A549 (cell line): ENCODE results near the gene SLC43A1. TPM values are rescaled to one million over a fixed set of nuclear protein-coding genes. Genes with fewer than 3 reads are reported as not detected.

ENCODE experiments used
- ATAC-seq, 2 experiments: fragments of 200-7000 bp in 1 of 2; fragments of >200 bp in 1 of 2; cut with Nextera tagmentation in 1 of 2; cut with Tn5 transposase in 1 of 2; 3 replicates each; pipeline versions ENCODE4 v1.8.0 to v1.9.1; 2018 to 2020; ENCODE audit warnings: mild to moderate bottlenecking in 1 of 2, moderate library complexity in 1 of 2
- CTCF ChIA-PET: fragments of 300-600 bp; sonication (Branson Sonifier 250); formaldehyde crosslinking; extraction: SDS; loops from one replicate; lab custom pipeline; 2021; ENCODE audit warnings: antibody characterized with exemption, inconsistent platforms; lab: Yijun Ruan, JAX
- POLR2A ChIA-PET: fragments of 350-600 bp; formaldehyde crosslinking; extraction: SDS; loops from one replicate; lab custom pipeline; 2021; ENCODE audit warnings: antibody characterized with exemption, inconsistent platforms; lab: Yijun Ruan, JAX
- DNase-seq, 2 experiments: peaks; one replicate each; pipeline versions ENCODE4 v3.0.0 to v3.0.0-alpha.2; 2011 to 2016; ENCODE audit warnings: low read depth in 1 of 2, low spot score in 1 of 2
- FAIRE-seq: peaks from 2 replicates; lab custom pipeline; 2011; peaks lifted over from hg19 to GRCh38; lab: Jason Lieb, UNC
- H3K27ac ChIP-seq, 2 experiments: fragments of >200 bp; sonication (Bioruptor Twin); formaldehyde crosslinking; 3 replicates each; pipeline ENCODE4 v1.5.1; 2016 to 2017
- H3K4me1 ChIP-seq: fragments of >200 bp; sonication (Bioruptor Twin); formaldehyde crosslinking; 3 replicates; pipeline ENCODE4 v1.6.1; 2016
- H3K4me2 ChIP-seq: fragments of >200 bp; sonication (Bioruptor Twin); formaldehyde crosslinking; 3 replicates; pipeline ENCODE4 v1.6.1; 2016
- H3K4me3 ChIP-seq: fragments of >200 bp; sonication (Bioruptor Twin); formaldehyde crosslinking; 3 replicates; pipeline ENCODE4 v1.5.1; 2016
- H3K9me3 ChIP-seq: fragments of >200 bp; sonication (Bioruptor Twin); formaldehyde crosslinking; 3 replicates; pipeline ENCODE4 v1.6.1; 2016
- CBX2 ChIP-seq: fragments of 200-600 bp; sonication (generic); IDR thresholded peaks from 2 replicates; pipeline ENCODE4 v1.6.1; 2016; ENCODE audit warnings: low read depth, mild to moderate bottlenecking, borderline replicate concordance
- CBX8 ChIP-seq: fragments of 200-600 bp; sonication (generic); IDR thresholded peaks from 2 replicates; pipeline ENCODE4 v1.6.1; 2016
- CEBPB ChIP-seq, 2 experiments: fragments of >200 bp in 1 of 2; sonication (Bioruptor Twin) in 1 of 2; formaldehyde crosslinking in 1 of 2; IDR thresholded peaks; 2 replicates each; pipeline ENCODE4 v1.6.1; 2012 to 2016
- CHD2 ChIP-seq: fragments of 150-350 bp; IDR thresholded peaks from 2 replicates; pipeline ENCODE4 v1.6.1; 2014; ENCODE audit warnings: low read length; ENCODE audit not compliant: partially characterized antibody
- EHF ChIP-seq: fragments of 250-450 bp; sonication (Bioruptor Pico); IDR thresholded peaks from 2 replicates; pipeline ENCODE4 v1.5.0; 2020; ENCODE audit warnings: mild to moderate bottlenecking
- EHMT2 ChIP-seq: fragments of 200-600 bp; sonication (generic); IDR thresholded peaks from 2 replicates; pipeline ENCODE4 v1.6.1; 2016; ENCODE audit warnings: antibody characterized with exemption, low read depth, mild to moderate bottlenecking, moderate library complexity
- EP300 ChIP-seq, 2 experiments: fragments of >200 bp; sonication (Bioruptor Twin); formaldehyde crosslinking; IDR thresholded peaks; 2 replicates in 1 of 2; 3 replicates in 1 of 2; pipeline ENCODE4 v1.6.1; 2016 to 2017
- ESRRA ChIP-seq: fragments of 150-350 bp; IDR thresholded peaks from 2 replicates; pipeline ENCODE4 v1.6.1; 2014; ENCODE audit warnings: mild to moderate bottlenecking, low read length, borderline replicate concordance
- FOSL2 ChIP-seq, 2 experiments: fragments of 450-650 bp in 1 of 2; fragments of >200 bp in 1 of 2; sonication (Bioruptor Twin) in 1 of 2; formaldehyde crosslinking; IDR thresholded peaks; 2 replicates each; pipeline versions ENCODE4 v1.5.0 to v1.6.1; 2016 to 2020; ENCODE audit warnings: mild to moderate bottlenecking in 1 of 2, moderate library complexity in 1 of 2
- GATA3 ChIP-seq: IDR thresholded peaks from 2 replicates; pipeline ENCODE4 v1.6.1; 2012; ENCODE audit warnings: borderline replicate concordance
- HDAC2 ChIP-seq: fragments of 200-600 bp; sonication (generic); IDR thresholded peaks from 2 replicates; pipeline ENCODE4 v1.6.1; 2016
- HOXA7 ChIP-seq: fragments of 250-450 bp; sonication (Bioruptor Pico); IDR thresholded peaks from 2 replicates; pipeline ENCODE4 v1.5.0; 2020; ENCODE audit warnings: mild to moderate bottlenecking, moderate library complexity
- JUN ChIP-seq, 2 experiments: fragments of >200 bp; sonication (Bioruptor Twin); formaldehyde crosslinking; IDR thresholded peaks; 2 replicates in 1 of 2; 3 replicates in 1 of 2; pipeline ENCODE4 v1.6.1; 2016 to 2017
- KDM1A ChIP-seq: fragments of 200-600 bp; sonication (generic); IDR thresholded peaks from 2 replicates; pipeline ENCODE4 v1.6.1; 2016; ENCODE audit warnings: low read depth, mild to moderate bottlenecking
- KDM5A ChIP-seq: fragments of 200-600 bp; sonication (generic); IDR thresholded peaks from 2 replicates; pipeline ENCODE4 v1.6.1; 2016; ENCODE audit warnings: antibody characterized with exemption, mild to moderate bottlenecking
- MAFK ChIP-seq: fragments of 450-650 bp; IDR thresholded peaks from 2 replicates; pipeline ENCODE4 v1.6.1; 2014; ENCODE audit not compliant: partially characterized antibody
- NR3C1 ChIP-seq: fragments of >200 bp; sonication (Bioruptor Twin); formaldehyde crosslinking; IDR thresholded peaks from 3 replicates; pipeline ENCODE4 v1.6.1; 2017
- POLR2A ChIP-seq: IDR thresholded peaks from 2 replicates; pipeline ENCODE4 v1.6.1; 2012; ENCODE audit warnings: mild to moderate bottlenecking, low read length
- RAD21 ChIP-seq, 2 experiments: fragments of >200 bp in 1 of 2; sonication (Bioruptor Twin) in 1 of 2; formaldehyde crosslinking in 1 of 2; IDR thresholded peaks in 1 of 2; conservative IDR thresholded peaks in 1 of 2; 2 replicates in 1 of 2; 3 replicates in 1 of 2; pipeline ENCODE4 v1.6.1; 2012 to 2018; ENCODE audit warnings: inconsistent platforms in 1 of 2
- RARB ChIP-seq: fragments of 250-450 bp; sonication (Bioruptor Pico); IDR thresholded peaks from 2 replicates; pipeline ENCODE4 v1.8.0; 2021; ENCODE audit warnings: mild to moderate bottlenecking, moderate library complexity
- RCOR1 ChIP-seq: fragments of 150-350 bp; IDR thresholded peaks from 2 replicates; pipeline ENCODE4 v1.6.1; 2014; ENCODE audit warnings: antibody characterized with exemption, low read length, low read depth
- RNF2 ChIP-seq: fragments of 200-600 bp; sonication (generic); IDR thresholded peaks from 2 replicates; pipeline ENCODE4 v1.6.1; 2016; ENCODE audit warnings: low read depth, mild to moderate bottlenecking, antibody characterized with exemption, moderate library complexity, borderline replicate concordance
- SMC3 ChIP-seq: fragments of >200 bp; sonication (Bioruptor Twin); formaldehyde crosslinking; IDR thresholded peaks from 3 replicates; pipeline ENCODE4 v1.6.1; 2018; ENCODE audit warnings: inconsistent platforms
- TFCP2L1 ChIP-seq: fragments of 250-450 bp; sonication (Bioruptor Pico); IDR thresholded peaks from 2 replicates; pipeline ENCODE4 v1.5.0; 2021; ENCODE audit warnings: mild to moderate bottlenecking
- TP53 ChIP-seq: fragments of 250-450 bp; sonication (Bioruptor Pico); IDR thresholded peaks from 2 replicates; pipeline ENCODE4 v1.5.0; 2021; ENCODE audit warnings: mild to moderate bottlenecking, moderate library complexity
- ZFP36 ChIP-seq: fragments of 450-650 bp; IDR thresholded peaks from 2 replicates; pipeline ENCODE4 v1.6.1; 2014; ENCODE audit warnings: borderline replicate concordance; ENCODE audit not compliant: partially characterized antibody
- ZNF302 ChIP-seq: fragments of 250-450 bp; sonication (Bioruptor Pico); IDR thresholded peaks from 2 replicates; pipeline ENCODE4 v1.9.0; 2021; ENCODE audit warnings: inconsistent platforms, mild to moderate bottlenecking, moderate library complexity
- ZSCAN20 ChIP-seq: fragments of 250-450 bp; sonication (Bioruptor Pico); IDR thresholded peaks from 2 replicates; pipeline ENCODE4 v1.8.0; 2022; ENCODE audit warnings: mild to moderate bottlenecking, moderate library complexity
- WGBS: methylation state at CpG from one replicate; pipeline ENCODE4 v1.1.6; 2017; ENCODE audit errors: missing lambda C conversion rate; 5-methylcytosine and 5-hydroxymethylcytosine counted together
- polyA plus RNA-seq, 4 experiments: library from polyadenylated mRNA; depleted of rRNA in 3 of 4; stranded (reverse); fragments of >200 nt; fragmentation: RNase III in 1 of 4; extraction: RNeasy Plus Mini Kit Qiagen cat#74134 plus additional on column Dnase treatment in 1 of 4; gene quantifications; 2 replicates in 3 of 4; 3 replicates in 1 of 4; pipeline ENCODE4 v1.2.3, GENCODE V29; 2011 to 2017
- TF ChIP-seq, protein P1 (sequence below): fragments of 450-650 bp; IDR thresholded peaks from 2 replicates; pipeline ENCODE4 v1.6.1; 2014; ENCODE audit warnings: antibody characterized with exemption
- TF ChIP-seq, protein P2 (sequence below): fragments of 150-350 bp; IDR thresholded peaks from 2 replicates; pipeline ENCODE4 v1.6.1; 2014; ENCODE audit warnings: low read depth, mild to moderate bottlenecking, low read length
- TF ChIP-seq, protein P3 (sequence below): IDR thresholded peaks from 2 replicates; pipeline ENCODE4 v1.6.1; 2012; ENCODE audit warnings: low read depth, borderline replicate concordance
- TF ChIP-seq, protein P4 (sequence below): fragments of >200 bp; sonication (Bioruptor Twin); formaldehyde crosslinking; IDR thresholded peaks from 3 replicates; pipeline ENCODE4 v1.6.1; 2016
- TF ChIP-seq, protein P5 (sequence below): fragments of 250-450 bp; sonication (Bioruptor Pico); IDR thresholded peaks from 2 replicates; pipeline ENCODE4 v1.5.0; 2021; ENCODE audit warnings: mild to moderate bottlenecking, moderate library complexity, borderline replicate concordance
- TF ChIP-seq, protein P6 (sequence below): fragments of >200 bp; sonication (Bioruptor Twin); formaldehyde crosslinking; IDR thresholded peaks from 2 replicates; pipeline ENCODE4 v1.6.1; 2016
- TF ChIP-seq, protein P7 (sequence below): IDR thresholded peaks from 2 replicates; pipeline ENCODE4 v1.6.1; 2012

Gene SLC43A1
- polyA plus RNA-seq, 2 of the 4 experiments (the other 2 are of a cell fraction): 1.0 to 4.6 TPM

DNA sequence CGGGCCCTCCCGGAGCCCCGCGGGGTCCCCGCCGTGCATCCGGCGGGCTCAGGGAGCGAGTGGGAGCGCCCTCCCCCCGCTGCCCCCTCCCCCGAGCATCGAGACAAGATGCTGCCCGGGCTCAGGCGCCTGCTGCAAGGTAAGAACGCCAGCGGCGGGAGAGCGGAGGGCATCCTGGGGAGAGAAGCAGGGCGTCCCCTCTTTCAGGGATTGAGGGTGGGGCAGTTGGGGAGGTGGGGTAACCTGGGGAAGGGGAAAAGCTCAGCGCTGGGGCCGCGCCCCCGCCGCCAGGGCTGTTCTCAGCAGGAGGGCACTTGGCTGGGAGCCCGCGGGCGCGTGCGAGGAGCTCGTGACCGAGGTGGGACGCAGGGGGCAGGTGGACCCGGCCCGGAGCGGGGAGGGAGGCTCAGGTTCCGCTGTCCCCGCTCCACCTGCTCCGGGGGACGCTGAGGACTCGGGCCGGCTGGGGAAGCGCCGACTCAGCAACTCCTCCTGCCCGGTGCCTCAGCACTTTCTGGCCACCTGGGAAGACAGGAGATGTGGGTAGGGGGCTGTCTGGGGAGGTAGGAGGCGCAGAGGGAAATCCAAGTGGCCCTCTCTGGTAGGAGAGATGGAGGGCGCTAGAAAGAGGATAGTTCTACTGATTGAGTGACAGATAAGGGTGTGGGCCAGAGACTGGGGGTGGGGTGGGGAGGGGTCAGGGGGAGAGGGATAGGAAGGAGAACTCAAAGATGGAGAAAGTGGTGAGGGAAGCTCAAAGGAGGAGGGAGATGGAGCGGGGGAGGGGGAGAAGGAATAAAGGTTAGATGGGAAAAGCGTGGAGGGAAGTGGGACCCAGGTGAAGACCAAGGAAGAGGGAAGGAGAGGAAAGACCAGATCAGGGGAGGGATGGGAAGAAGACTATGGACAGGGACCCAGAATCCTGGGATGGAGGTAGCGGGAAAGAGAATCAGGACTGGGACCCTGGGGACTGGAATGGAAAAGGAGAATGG lies 54.4 kb downstream of the SLC43A1 start:
- H3K4me2 ChIP-seq: peak overlapping the region; percentile 90
- H3K27ac ChIP-seq: peak overlapping the region; percentile 81 to 89
- ATAC-seq: no peak
- DNase-seq: no peak
- ChIA-PET CTCF (interaction anchor here (0.8 to 11.7 kb wide), 16 partner anchors 10 to 202 kb away, joined by 3 to 228 read pairs (median 17); partner anchors contain the start of genes SLC43A1 and TIMM10), POLR2A (interaction anchor here (0.6 kb wide), 1 partner anchor 50 kb away, joined by 3 read pairs; no protein-coding TSS in a partner anchor)
- H3K9me3 ChIP-seq: no peaks in the 10 kb centered on the region
- WGBS: 15% methylated on average over 21 of the region's 50 CpGs
- no peak for FAIRE-seq
- peak overlapping the region; percentile 74 for H3K4me3 ChIP-seq
- H3K4me1 ChIP-seq: peaks cover 31% of the 10 kb centered on the region
- TF ChIP-seq HOXA7 (no peak), MAFK (peak; percentile 90), CBX2 (no peak), RARB (no peak), ZSCAN20 (CRISPR knock-in tag) (no peak), NR3C1 (no peak), ESRRA (no peak), KDM1A (no peak), FOSL2 (IDR thresholded peaks at IDR 0.05) (no peak), FOSL2 (CRISPR knock-in tag; IDR thresholded peaks at IDR 0.05) (no peak), CBX8 (no peak), JUN (IDR thresholded peaks at IDR 0.05) (peak in 1 of 2 experiments; percentile 39; a peak in 1 of 5 replicates), HDAC2 (no peak), RNF2 (no peak), EHF (CRISPR knock-in tag) (no peak), CHD2 (no peak), POLR2A (no peak), TP53 (CRISPR knock-in tag) (no peak), ZNF302 (no peak), TFCP2L1 (no peak), RAD21 (conservative IDR thresholded peaks at IDR 0.05 in 1 of 2, IDR thresholded peaks at IDR 0.05 in 1 of 2) (no peak), EHMT2 (no peak), ZFP36 (no peak), EP300 (IDR thresholded peaks at IDR 0.05) (no peak), RCOR1 (no peak), KDM5A (no peak), CEBPB (IDR thresholded peaks at IDR 0.05) (no peak), SMC3 (no peak), GATA3 (no peak)
- TF ChIP-seq, protein P1, sequence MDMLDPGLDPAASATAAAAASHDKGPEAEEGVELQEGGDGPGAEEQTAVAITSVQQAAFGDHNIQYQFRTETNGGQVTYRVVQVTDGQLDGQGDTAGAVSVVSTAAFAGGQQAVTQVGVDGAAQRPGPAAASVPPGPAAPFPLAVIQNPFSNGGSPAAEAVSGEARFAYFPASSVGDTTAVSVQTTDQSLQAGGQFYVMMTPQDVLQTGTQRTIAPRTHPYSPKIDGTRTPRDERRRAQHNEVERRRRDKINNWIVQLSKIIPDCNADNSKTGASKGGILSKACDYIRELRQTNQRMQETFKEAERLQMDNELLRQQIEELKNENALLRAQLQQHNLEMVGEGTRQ: no peak
- TF ChIP-seq, protein P2, sequence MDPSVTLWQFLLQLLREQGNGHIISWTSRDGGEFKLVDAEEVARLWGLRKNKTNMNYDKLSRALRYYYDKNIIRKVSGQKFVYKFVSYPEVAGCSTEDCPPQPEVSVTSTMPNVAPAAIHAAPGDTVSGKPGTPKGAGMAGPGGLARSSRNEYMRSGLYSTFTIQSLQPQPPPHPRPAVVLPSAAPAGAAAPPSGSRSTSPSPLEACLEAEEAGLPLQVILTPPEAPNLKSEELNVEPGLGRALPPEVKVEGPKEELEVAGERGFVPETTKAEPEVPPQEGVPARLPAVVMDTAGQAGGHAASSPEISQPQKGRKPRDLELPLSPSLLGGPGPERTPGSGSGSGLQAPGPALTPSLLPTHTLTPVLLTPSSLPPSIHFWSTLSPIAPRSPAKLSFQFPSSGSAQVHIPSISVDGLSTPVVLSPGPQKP: no peak
- TF ChIP-seq, protein P3, sequence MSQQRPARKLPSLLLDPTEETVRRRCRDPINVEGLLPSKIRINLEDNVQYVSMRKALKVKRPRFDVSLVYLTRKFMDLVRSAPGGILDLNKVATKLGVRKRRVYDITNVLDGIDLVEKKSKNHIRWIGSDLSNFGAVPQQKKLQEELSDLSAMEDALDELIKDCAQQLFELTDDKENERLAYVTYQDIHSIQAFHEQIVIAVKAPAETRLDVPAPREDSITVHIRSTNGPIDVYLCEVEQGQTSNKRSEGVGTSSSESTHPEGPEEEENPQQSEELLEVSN: 0 out of 2 replicates have a peak, but pooled peaks have one; percentile 3
- TF ChIP-seq, protein P4, sequence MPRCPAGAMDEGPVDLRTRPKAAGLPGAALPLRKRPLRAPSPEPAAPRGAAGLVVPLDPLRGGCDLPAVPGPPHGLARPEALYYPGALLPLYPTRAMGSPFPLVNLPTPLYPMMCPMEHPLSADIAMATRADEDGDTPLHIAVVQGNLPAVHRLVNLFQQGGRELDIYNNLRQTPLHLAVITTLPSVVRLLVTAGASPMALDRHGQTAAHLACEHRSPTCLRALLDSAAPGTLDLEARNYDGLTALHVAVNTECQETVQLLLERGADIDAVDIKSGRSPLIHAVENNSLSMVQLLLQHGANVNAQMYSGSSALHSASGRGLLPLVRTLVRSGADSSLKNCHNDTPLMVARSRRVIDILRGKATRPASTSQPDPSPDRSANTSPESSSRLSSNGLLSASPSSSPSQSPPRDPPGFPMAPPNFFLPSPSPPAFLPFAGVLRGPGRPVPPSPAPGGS: no peak
- TF ChIP-seq, protein P5, sequence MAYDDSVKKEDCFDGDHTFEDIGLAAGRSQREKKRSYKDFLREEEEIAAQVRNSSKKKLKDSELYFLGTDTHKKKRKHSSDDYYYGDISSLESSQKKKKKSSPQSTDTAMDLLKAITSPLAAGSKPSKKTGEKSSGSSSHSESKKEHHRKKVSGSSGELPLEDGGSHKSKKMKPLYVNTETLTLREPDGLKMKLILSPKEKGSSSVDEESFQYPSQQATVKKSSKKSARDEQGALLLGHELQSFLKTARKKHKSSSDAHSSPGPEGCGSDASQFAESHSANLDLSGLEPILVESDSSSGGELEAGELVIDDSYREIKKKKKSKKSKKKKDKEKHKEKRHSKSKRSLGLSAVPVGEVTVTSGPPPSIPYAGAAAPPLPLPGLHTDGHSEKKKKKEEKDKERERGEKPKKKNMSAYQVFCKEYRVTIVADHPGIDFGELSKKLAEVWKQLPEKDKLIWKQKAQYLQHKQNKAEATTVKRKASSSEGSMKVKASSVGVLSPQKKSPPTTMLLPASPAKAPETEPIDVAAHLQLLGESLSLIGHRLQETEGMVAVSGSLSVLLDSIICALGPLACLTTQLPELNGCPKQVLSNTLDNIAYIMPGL (CRISPR knock-in tag): no peak
- TF ChIP-seq, protein P6, sequence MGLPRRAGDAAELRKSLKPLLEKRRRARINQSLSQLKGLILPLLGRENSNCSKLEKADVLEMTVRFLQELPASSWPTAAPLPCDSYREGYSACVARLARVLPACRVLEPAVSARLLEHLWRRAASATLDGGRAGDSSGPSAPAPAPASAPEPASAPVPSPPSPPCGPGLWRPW: no peak
- TF ChIP-seq, protein P7, sequence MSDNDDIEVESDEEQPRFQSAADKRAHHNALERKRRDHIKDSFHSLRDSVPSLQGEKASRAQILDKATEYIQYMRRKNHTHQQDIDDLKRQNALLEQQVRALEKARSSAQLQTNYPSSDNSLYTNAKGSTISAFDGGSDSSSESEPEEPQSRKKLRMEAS: 0 out of 2 replicates have a peak, but pooled peaks have one; percentile 12
